ENCODE measurements around the gene DEPDC5.

The DEPDC5 gene

DNA sequence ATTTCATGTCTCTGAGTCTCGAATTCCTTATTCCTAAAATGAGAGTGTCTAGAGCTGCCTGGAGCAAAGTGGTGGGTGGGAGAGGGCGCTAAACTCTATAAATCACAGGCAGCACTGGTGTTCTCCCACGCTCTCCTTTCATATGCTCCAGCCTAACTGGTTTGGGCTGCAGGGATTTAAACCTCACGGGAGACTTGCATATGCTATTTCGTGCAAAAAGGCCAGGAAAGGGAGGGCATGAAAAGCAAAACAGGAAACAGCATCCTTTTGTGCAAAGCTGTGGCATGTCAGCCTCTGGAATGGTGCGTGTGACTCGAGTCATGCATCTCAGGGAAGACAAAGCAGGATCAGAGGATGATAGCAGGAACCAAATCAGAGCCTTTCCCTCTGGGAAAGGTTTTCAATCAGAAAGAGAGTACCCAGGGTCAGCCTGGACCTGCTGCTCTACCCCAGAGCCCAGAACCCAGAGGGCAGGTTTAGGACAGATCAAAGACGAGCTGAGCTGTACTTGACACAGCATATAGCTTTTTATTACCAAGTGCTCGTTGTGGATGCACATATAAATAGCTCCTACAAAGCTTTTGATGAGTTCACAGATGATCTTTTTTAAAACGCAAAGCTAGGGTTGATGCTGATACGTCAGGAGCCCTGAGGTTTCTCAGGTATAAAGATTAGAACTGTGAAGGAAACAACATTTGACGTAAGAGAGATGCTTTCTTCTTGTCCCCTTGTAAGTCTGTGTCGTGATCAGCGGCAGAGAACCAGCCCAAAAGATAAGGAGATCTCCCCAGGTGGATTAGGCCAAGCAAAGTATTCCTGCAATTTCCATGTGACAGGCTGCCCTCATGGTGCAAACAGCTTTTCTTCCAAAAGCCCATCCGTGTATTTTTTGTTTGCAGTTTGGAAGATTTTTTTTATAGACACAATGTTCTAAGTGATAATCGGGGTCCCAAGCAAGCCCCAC is 144.3 kb downstream of the DEPDC5 start:
- no peak for DNase-seq (ENCODE audit: low read depth)
- H3K4me3 ChIP-seq (ENCODE audit: low read depth, low read length), result no peak overlapping the region
- TF ChIP-seq, protein P1, sequence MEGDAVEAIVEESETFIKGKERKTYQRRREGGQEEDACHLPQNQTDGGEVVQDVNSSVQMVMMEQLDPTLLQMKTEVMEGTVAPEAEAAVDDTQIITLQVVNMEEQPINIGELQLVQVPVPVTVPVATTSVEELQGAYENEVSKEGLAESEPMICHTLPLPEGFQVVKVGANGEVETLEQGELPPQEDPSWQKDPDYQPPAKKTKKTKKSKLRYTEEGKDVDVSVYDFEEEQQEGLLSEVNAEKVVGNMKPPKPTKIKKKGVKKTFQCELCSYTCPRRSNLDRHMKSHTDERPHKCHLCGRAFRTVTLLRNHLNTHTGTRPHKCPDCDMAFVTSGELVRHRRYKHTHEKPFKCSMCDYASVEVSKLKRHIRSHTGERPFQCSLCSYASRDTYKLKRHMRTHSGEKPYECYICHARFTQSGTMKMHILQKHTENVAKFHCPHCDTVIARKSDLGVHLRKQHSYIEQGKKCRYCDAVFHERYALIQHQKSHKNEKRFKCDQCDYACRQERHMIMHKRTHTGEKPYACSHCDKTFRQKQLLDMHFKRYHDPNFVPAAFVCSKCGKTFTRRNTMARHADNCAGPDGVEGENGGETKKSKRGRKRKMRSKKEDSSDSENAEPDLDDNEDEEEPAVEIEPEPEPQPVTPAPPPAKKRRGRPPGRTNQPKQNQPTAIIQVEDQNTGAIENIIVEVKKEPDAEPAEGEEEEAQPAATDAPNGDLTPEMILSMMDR (IDR thresholded peaks at IDR 0.05; ENCODE audit: low read depth, low read length), result no peak
- no peak for TF ChIP-seq MYC (IDR thresholded peaks at IDR 0.05; ENCODE audit: low read depth, low read length)
- no peak for TF ChIP-seq POLR2A (IDR thresholded peaks at IDR 0.05; ENCODE audit: extremely low read depth, insufficient read length)
- TF ChIP-seq, protein P2, sequence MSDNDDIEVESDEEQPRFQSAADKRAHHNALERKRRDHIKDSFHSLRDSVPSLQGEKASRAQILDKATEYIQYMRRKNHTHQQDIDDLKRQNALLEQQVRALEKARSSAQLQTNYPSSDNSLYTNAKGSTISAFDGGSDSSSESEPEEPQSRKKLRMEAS (IDR thresholded peaks at IDR 0.05; ENCODE audit: low read depth, low read length), result no peak

DNA sequence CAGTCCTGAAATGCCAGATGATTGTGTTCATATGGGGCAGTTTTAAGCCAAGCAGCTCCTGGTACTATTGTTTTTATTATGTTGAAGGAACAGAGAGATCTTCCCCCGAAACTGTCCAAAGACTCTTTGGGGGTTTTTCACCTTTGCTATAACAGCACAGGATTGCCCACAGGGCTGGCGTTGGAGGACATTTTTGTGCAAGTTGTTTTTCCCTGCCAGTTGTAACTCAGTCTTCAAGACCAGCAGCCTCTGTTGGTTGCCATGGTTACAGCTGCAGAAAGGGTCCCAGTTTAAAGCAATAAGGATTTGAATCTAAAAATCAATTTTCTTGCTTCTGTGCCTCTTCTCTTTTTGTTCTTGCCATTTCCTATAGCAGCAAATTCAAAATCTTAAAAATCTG is 145.1 kb downstream of the DEPDC5 start:
- DNase-seq (ENCODE audit: low read depth), result no peak
- TF ChIP-seq POLR2A (IDR thresholded peaks at IDR 0.05; ENCODE audit: extremely low read depth, insufficient read length), result no peak
- no peak for TF ChIP-seq MYC (IDR thresholded peaks at IDR 0.05; ENCODE audit: low read depth, low read length)
- TF ChIP-seq, protein P1 (IDR thresholded peaks at IDR 0.05; ENCODE audit: low read depth, low read length), result no peak
- TF ChIP-seq, protein P2 (IDR thresholded peaks at IDR 0.05; ENCODE audit: low read depth, low read length), result no peak
- no peak overlapping the region for H3K4me3 ChIP-seq (ENCODE audit: low read depth, low read length)

DNA sequence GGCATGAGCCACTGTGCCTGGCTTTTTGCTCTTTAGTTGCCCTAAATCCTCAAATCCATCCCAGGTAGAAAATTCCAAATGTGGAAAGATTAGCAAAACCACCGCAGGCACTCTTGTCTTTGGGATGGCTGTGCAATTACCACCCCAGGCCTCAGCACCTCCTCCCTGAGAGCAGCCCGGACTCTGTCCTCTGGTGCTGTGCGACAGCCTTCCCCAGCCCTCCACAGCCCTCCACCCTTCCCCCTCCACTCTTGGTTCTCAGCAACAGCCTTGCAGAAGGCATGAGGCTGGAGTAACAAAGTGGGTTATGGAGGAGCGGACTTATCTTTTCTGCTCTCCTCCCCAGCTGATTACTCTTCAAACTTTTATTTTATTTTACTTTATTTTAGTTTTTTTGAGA is 145.8 kb downstream of the DEPDC5 start:
- no peak for DNase-seq (ENCODE audit: low read depth)
- H3K4me3 ChIP-seq (ENCODE audit: low read depth, low read length), result no peak overlapping the region
- TF ChIP-seq MYC (IDR thresholded peaks at IDR 0.05; ENCODE audit: low read depth, low read length), result no peak
- TF ChIP-seq, protein P1 (IDR thresholded peaks at IDR 0.05; ENCODE audit: low read depth, low read length), result no peak
- no peak for TF ChIP-seq POLR2A (IDR thresholded peaks at IDR 0.05; ENCODE audit: extremely low read depth, insufficient read length)
- TF ChIP-seq, protein P2 (IDR thresholded peaks at IDR 0.05; ENCODE audit: low read depth, low read length), result no peak

DNA sequence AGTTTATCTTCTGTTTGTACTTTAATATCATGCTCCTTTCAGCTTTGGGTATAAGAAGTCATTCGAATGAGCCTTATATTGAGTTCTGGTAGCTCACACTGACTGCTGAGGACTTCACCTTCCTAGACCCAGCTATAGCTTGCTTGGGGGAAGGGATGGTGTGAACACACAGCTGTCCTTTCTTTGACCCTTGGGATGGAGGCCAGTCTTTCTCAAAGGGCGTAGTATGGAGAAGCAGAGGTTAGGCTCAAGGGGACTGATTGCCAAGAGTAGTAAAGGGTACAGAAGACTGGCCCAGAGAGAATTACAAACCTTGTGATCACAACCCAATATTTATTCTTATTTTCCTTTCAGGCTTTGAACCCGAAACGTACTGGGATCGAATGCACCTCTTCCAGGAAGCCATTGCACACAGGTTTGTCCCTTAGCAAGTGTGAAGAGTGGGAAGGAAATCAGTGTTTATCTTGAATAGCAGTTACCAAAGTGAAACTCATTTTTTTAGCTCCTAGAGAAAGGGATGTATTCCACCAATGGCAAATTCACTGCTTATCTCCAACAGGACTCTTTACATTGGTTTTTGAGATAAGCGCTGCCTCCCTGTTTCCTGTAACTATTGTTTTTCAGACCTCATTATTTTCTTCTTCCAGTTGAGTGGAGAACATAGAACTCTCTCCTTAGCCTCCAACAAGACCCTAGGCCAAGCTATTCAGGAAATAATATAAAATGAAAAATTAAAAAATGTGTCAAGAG is 147.7 kb downstream of the DEPDC5 start:
- no peak for DNase-seq (ENCODE audit: low read depth)
- TF ChIP-seq, protein P2 (IDR thresholded peaks at IDR 0.05; ENCODE audit: low read depth, low read length), result no peak
- no peak for TF ChIP-seq MYC (IDR thresholded peaks at IDR 0.05; ENCODE audit: low read depth, low read length)
- TF ChIP-seq, protein P1 (IDR thresholded peaks at IDR 0.05; ENCODE audit: low read depth, low read length), result no peak
- TF ChIP-seq POLR2A (IDR thresholded peaks at IDR 0.05; ENCODE audit: extremely low read depth, insufficient read length), result no peak
- no peak overlapping the region for H3K4me3 ChIP-seq (ENCODE audit: low read depth, low read length)

DNA sequence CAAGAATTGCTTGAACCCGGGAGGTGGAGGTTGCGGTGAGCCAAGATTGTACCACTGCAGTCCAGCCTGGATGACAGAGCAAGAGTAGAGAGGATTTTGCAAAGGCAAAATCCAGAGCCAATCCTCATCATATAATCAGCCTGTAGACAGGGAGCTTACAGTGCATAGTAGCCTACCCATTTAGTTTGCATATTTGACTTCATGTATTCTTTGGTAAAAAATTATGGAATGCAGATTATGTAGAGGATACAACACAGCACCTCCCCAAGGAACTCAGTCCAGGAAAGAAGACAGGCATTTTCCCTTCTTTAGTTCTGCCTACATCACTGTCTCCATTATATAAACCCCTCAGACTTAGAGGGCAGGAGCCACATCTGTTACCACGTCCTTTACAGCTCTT is 150.8 kb downstream of the DEPDC5 start:
- H3K4me3 ChIP-seq (ENCODE audit: low read depth, low read length), result no peak overlapping the region
- DNase-seq (ENCODE audit: low read depth), result no peak
- TF ChIP-seq MYC (IDR thresholded peaks at IDR 0.05; ENCODE audit: low read depth, low read length) (no peak), POLR2A (IDR thresholded peaks at IDR 0.05; ENCODE audit: extremely low read depth, insufficient read length) (no peak)
- TF ChIP-seq, protein P1 (IDR thresholded peaks at IDR 0.05; ENCODE audit: low read depth, low read length), result no peak
- TF ChIP-seq, protein P2 (IDR thresholded peaks at IDR 0.05; ENCODE audit: low read depth, low read length), result no peak

Measured in NB4 (cell line).